Measurements from ENCODE around the gene NUP160. TPM values are rescaled to one million over a fixed set of nuclear protein-coding genes. Genes with fewer than 3 reads are reported as not detected.
A peak's percentile ranks its signal among the peaks of the same experiment; 100 is the strongest.

Gene NUP160
- total and polyA plus RNA-seq, 10 of the 15 experiments (the other 5 are each of a cell fraction or from before 2014, with no cell fraction given): 24.0 to 87.6 (median 54.6) TPM

DNA sequence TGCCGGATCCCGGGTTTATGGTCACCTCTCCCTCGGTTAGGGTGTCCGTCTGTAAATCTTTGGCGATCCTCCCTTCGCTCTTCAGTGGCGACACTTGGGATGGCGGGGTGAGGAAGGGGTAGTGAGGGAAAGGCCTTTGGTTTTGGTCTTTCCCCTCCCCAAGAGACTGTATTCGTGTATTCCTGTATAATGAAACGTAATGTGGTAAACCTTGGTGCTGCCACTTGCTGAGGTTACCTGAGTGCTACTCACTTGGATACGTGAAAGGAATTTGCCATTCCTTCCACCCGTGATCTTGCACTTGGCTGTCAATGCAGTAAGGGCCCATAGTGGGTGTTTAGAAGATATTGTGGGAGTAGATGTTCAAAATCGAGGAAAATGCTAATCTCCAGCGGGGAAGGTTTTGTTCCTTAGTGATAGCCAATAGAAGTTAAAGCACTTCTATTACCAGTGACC is 578 bp upstream of the NUP160 start (continued):
- TF ChIP-seq, protein P1, sequence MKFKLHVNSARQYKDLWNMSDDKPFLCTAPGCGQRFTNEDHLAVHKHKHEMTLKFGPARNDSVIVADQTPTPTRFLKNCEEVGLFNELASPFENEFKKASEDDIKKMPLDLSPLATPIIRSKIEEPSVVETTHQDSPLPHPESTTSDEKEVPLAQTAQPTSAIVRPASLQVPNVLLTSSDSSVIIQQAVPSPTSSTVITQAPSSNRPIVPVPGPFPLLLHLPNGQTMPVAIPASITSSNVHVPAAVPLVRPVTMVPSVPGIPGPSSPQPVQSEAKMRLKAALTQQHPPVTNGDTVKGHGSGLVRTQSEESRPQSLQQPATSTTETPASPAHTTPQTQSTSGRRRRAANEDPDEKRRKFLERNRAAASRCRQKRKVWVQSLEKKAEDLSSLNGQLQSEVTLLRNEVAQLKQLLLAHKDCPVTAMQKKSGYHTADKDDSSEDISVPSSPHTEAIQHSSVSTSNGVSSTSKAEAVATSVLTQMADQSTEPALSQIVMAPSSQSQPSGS (IDR thresholded peaks at IDR 0.05; ENCODE audit: low read length): no peak
- TF ChIP-seq, protein P2, sequence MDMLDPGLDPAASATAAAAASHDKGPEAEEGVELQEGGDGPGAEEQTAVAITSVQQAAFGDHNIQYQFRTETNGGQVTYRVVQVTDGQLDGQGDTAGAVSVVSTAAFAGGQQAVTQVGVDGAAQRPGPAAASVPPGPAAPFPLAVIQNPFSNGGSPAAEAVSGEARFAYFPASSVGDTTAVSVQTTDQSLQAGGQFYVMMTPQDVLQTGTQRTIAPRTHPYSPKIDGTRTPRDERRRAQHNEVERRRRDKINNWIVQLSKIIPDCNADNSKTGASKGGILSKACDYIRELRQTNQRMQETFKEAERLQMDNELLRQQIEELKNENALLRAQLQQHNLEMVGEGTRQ (IDR thresholded peaks at IDR 0.05; ENCODE audit: borderline replicate concordance, low read depth, low read length): no peak
- 0 out of 2 replicates have a peak, but pooled peaks have one; percentile 43 for TF ChIP-seq POLR2AphosphoS5 (IDR thresholded peaks at IDR 0.05; ENCODE audit: low read length)
- no peak for TF ChIP-seq IRF4 (IDR thresholded peaks at IDR 0.05; ENCODE audit: low read depth, low read length)
- no peak for TF ChIP-seq MYB (IDR thresholded peaks at IDR 0.05; ENCODE audit: borderline replicate concordance, low read depth, low read length)
- TF ChIP-seq, protein P3, sequence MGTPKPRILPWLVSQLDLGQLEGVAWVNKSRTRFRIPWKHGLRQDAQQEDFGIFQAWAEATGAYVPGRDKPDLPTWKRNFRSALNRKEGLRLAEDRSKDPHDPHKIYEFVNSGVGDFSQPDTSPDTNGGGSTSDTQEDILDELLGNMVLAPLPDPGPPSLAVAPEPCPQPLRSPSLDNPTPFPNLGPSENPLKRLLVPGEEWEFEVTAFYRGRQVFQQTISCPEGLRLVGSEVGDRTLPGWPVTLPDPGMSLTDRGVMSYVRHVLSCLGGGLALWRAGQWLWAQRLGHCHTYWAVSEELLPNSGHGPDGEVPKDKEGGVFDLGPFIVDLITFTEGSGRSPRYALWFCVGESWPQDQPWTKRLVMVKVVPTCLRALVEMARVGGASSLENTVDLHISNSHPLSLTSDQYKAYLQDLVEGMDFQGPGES (IDR thresholded peaks at IDR 0.05): no peak
- no peak for TF ChIP-seq HDGF (IDR thresholded peaks at IDR 0.05)
- TF ChIP-seq ZSCAN29 (IDR thresholded peaks at IDR 0.05): no peak
- no peak for TF ChIP-seq KAT2A (conservative IDR thresholded peaks at IDR 0.05; ENCODE audit: control insufficient read depth, low read depth, low read length)
- 0 out of 4 replicates have a peak, but pooled peaks of 1 of the 2 experiments have one; percentile 4 for TF ChIP-seq ETV6 (conservative IDR thresholded peaks at IDR 0.05 in 1 of 2, IDR thresholded peaks at IDR 0.05 in 1 of 2; ENCODE audit: borderline replicate concordance in 1 of 2, low read depth in 1 of 2)
- no peak for TF ChIP-seq NR2C2 (IDR thresholded peaks at IDR 0.05; ENCODE audit: borderline replicate concordance, control insufficient read depth, insufficient read length, low read depth)
- TF ChIP-seq RELA (IDR thresholded peaks at IDR 0.05; ENCODE audit: borderline replicate concordance, partially characterized antibody): peak; percentile 33

Measured in GM12878 (cell line).